HPDE6-E6E7 (cell line): ENCODE measurements around the gene BCL2L2.

ENCODE experiments used
- DNase-seq: peaks from one replicate; pipeline ENCODE4 v3.0.0; 2011; ENCODE audit warnings: missing footprints; ENCODE audit errors: extremely low spot score

The BCL2L2 gene

DNA sequence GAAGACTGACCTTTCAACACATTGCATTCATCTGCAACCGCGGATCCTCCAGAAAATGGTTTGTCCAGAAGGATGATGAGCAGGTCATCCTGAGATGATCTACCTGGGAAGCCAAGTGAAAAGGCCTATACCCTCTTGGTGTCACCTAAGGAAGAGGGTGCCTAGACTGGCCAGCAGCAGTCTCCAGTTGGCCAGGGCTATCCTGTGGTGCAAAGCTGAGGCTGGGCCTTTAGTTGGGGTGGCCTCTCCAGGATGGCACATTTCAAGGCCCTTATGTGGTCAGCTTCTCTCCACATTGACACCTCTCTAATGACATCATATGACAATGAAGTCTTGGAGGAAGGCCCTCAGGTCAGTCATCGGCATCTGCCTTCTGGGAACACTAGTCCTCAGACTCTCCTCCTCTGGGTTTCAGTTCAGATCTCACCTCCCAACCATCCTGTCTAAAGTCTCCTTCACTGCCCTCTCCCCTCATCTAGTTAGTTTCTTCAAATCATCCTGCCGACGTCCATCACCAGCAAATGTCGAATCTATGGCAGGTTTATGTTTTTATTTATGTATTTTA lies 49.3 kb downstream of the BCL2L2 start:
- DNase-seq: no peak

DNA sequence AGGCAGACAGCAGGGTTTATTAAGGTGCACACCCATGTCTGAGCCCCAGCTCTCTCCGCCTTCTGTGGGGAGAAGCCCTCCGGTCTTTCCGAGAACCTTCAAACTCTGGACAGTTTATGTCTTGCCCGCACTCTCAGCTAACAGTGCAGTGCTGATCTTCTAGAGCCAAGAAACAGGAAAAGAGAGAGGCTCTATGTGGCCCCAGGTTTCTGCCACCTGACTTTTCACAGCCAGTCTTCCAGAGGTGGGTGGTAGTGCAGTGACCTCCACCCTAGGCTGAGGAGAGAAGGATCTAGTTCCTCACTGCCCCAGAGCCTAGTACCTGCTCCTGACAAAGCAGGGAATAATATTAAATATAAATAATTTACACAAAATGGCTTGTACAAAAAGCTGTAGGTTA lies 50.0 kb downstream of the BCL2L2 start:
- DNase-seq: no peak

DNA sequence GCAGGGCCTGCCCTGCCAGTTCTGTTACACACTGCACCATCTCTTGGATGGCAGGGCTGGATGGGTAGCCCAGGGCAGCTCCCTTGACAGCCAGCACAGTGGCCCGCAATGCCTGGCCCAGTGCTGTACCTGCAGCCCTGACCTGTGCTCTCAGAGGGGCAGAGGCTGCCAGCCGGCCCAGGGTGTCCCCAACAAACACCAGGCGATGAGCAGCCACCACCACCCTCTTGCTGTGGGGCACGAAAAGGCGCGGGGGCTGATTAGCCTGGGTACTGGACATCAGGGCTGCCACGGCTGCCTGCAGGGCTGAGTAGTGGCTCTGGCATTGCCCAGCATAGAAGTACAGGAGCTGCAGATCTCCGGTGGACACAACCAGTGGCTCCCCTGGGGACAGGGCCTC lies 50.6 kb downstream of the BCL2L2 start:
- DNase-seq: no peak

DNA sequence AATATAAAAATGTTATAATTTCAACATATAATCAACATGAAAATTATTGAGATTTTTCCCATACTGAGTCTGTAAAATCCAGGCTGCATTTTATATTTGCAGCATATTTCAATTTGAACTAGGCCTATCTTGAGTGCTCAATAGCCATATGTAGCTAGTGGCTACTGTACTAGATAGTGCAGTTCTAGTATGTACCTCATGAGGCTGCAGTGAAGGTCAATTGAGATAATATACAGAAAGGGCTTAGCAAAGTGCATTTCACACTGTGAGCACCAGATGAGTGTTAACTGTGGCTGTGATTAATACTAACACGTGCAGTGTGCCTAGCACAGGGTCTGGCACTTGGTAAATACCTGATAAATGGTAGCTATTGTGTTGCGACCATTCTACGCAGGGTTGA lies 51.4 kb downstream of the BCL2L2 start:
- no peak for DNase-seq

DNA sequence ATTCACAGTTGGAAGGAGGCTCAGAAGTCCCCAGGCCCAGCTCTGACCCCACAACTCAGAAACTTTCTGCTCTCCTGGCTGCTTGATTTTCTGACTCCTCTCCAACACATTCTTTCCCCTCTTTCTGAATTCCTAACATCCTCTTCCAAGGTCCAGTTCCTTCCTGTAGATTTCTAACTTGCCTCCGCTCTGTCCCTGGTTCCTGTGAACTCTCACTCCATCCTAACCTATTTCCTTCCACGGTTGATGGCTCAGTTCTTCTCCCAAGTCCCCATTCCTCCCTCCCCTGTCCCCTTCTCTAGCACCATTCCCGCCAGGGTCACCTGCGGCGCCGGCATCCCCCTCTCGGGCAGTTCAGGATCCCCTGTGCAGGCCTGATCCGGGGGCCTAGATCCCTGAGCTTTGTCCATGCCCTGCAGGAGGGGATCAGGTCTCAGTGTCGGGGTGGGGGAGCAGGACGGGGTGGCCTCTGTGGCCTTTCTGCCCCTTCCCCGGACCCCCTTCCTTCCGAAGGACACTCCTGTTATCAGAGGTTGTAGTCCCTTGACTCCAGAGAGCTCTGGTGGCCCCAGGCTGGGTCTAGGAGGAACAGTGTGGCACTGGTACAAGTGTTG lies 52.0 kb downstream of the BCL2L2 start:
- no peak for DNase-seq

DNA sequence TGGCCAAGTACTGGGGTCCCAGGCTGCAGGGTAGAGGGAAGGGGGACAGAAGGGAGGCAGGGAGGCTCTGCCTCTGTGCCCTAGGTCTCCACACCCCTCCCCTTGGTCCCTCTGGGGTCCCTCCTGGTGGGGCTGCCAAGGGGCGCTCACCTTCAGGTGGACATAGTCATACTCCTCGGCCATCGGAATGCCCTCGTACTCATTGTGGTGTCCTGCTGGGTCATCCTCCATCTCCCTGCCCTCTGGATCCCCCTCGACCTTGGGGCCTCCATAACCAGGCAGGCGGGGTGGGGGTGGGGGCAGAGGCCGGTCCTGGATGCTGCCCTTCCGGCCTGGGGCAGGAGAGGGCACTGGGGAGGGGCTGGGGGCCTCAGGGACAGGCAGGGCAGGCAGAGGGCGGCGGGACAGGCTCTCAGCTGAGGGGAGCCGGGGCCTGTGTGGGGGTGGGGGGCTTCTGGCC lies 52.6 kb downstream of the BCL2L2 start:
- no peak for DNase-seq

DNA sequence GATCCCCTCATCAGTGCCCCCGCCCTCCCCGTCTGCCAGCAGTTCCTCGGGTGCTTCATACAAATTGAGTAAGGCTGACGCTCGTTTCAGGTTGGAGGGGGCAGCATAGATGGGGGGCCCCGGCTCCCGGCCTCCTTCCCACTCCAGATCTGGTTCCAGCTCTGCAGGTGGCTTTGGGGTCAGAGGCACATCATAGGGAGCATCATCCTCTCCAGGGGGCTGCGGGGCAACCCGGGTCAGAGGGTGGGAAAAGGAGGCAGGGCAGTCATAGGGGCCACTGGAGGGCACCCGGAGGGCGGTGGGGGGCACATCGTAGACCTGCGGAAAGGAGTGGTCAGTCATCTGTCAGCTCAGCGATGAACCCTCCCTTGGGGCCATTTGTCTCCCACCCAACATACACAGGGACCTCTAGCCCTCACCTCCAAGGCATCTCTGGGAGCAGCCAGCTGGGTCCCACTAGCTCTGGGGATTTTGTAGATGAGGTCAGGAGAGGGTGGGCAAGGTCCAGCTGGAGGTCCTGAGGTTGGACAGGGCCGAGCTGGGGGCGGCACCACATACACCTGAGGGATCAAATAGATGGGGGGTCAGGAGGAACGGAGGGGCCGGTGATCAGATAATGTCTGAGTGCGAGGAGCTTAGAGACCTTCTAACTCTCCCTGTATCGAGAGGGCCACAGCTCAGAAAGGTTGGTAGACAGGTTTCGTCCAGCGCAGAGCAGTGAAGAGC lies 53.3 kb downstream of the BCL2L2 start:
- no peak for DNase-seq

DNA sequence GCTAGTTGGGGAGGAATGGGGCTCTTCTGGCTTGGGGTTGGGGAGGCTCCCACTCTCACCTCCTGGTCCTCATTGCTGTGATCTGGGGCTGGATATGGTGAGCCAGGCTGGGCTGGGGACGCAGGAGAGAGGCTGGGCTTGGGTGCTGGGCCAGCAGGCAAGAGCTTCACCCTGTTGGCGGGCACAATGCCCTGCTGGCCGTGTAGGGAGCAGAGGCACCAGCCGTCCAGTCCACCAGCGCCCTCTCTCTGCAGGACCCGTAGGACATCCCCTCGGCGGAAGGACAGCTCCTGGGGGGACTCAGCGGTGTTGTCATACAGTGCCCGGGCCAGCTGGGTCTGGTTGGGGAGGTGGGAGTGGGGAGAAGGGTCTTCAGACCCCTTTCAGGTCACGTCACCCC lies 53.9 kb downstream of the BCL2L2 start:
- no peak for DNase-seq

DNA sequence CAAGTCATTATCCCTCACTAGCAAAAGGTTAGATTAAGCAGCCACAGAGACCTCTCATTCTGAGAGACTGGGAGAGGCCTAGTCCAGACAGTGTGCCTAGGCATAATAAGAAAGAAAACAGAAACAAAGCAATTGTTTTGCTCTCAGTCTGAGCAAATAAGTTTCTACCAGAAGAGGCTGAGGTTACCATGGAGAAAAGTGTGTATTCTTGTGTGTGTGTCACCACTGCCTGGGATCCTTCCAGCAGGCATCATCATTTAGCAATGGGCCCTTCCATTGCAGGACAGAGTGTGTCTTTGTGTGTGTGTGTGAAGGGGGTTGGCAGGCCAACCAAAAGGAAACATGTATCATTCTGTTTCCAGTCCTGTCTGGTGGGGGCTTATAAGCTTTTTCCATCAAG lies 54.7 kb downstream of the BCL2L2 start:
- no peak for DNase-seq
